Measurements from ENCODE around the gene ACKR3. TPM values are rescaled to one million over a fixed set of nuclear protein-coding genes. Genes with fewer than 3 reads are reported as not detected.

ACKR3 gene
- total RNA-seq, 1 donor from 2014 or later: 17.9 TPM

DNA sequence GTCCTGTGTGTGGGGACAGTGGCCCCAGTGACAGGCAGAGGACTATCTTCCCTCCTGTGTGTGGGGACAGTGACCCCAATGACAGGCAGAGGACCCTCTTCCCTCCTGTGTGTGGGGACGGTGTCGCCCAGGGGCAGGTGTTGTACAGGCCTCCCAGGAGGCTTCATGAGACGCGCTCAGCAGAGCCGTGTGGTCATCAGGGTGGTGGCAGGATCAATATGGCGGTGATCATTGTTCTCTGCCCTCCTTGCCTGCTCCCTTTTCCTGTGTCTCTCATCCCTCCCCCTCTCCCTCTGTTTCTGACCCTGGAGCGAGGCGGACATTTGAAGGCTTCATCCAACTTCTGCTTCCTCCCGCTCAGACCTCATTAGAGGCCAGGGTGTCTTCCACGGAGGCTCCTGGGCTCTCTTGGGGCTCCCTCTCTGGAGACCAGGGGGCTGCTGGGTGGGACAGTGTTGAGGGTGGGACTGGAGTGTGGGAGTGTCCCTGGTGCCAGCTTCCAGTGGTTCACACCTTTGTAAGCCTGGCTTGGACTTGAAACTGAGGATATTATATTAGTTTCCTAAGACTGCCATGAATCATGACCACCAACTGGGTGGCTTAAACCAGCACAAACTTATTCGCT is 59.5 kb downstream of the ACKR3 start:
- DNase-seq (ENCODE audit: low read depth in 2 of 2): no peak

DNA sequence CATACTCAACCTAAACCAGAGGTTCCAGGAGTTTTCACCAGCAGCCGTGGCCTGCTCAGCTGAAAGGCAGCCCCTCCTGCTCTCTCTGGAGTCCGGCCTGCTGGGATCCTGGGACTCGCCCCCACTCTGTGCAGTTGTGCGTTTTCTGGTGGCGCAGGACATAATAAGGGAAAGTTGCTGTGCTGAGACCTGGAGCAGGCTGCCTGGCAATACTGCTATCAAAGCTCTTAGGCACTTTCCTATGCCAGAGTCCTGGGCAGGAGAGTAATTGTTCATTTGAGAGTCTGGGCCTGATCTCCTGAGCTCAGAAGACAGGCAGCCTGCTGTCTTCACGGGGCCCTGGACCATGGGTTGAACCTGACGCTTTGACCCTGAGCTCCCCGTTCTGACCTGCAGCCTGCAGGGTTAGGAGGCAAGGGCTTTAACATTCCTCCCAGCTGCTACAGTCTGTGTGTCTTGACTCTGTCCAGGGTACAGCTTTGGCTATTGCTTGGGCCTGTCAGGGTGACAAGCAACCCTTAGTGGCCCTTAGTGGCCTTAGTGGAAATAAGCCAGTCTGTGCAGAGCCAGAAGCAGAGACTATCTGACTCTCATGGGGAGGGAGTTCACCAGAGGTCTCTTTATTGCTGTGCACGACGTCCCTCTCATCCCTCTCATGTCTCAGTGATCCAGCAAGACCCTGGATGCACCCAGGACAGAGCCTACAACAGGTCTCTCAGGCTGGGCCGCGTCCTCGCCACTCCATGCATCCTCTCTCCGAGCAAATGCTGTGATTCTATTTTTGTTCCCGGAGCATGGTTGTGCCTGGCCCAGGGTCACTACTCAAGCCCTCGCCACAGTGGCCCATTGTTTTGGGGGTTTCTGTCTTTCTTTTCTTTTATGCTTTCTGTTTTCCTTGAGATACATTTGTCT is 60.6 kb downstream of the ACKR3 start:
- no peak for DNase-seq (ENCODE audit: low read depth in 2 of 2)

DNA sequence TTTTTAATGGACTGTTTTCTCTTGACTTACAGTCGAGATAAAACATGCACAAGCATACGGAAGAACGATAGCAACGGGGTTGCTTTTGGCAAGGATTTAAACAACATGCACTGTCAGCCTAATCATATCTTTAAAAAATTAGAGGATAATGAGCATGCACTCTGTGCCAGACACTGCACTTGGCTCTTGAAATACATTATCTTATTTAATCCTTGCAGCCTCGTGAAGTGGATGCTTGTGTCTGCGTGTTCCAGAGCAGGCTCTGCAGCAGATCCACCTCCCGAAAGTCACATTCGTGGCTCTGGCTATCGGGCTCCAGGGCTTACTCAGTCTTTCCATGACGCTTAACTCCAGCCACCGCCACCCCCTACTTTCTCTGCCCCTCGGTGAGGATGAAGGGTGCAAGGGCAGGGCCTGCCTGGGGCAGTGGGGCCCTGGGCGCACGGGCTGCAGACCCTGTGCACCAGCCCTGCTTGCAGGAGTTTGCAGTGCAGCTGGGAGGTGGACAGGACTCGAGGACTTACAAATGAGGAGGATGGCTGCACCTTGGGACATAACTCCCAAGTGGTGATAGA is 61.7 kb downstream of the ACKR3 start:
- DNase-seq (ENCODE audit: low read depth in 2 of 2): no peak

DNA sequence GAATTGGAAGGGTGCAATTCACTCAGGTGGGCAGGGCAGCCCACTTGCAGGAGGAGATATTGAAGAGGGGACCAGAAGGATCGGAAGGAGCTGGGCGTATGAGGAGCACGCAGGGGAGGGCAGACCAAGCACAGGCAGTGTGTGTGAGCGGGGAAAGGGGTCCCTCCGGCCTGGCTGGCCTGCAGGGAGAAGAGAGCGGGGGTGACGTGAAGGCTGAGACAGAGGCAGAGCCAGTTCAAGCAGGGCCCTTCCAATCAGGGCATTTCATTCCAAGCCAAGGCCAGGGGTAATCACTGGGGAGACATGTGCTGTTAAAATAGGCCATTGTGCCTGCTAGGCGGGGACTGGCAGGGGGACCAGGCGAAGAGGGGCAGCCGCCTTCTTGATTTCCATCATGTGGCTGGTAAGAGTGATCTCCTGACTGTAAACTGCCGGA is 62.2 kb downstream of the ACKR3 start:
- DNase-seq (ENCODE audit: low read depth in 2 of 2): no peak

All from lung microvascular endothelial cell (primary cell).